ENCODE data around the gene TGFBR1. TPM values are rescaled to one million over a fixed set of nuclear protein-coding genes. Genes with fewer than 3 reads are reported as not detected.
A peak's percentile ranks its signal among the peaks of the same experiment; 100 is the strongest.

Gene TGFBR1
- total RNA-seq, 3 donors from 2014 or later = 14.6 to 19.6 (median 17.0) TPM

DNA sequence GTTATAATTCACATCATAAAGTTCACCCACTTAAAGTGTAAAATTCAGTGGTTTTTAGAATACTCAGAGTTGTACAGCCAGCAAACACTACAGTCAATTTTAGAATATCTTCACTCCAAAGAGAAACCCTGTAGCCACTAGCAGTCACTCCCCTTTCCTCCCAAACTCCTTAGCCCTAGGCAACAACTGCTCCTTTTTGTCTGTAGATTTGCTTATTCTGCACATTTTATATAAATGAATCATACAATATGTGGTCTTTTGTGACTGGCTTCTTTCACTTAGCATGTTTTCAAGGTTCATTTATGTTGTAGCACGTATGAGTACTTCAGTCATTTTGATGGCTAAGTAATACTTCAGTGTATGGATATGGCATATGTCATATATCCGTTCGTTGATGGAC, 38.7 kb downstream of the TGFBR1 start:
- no peak for ATAC-seq
- H3K9me3 Mint-ChIP-seq = no peaks in the 10 kb centered on the region
- peaks cover 18% of the 10 kb centered on the region for H3K4me1 Mint-ChIP-seq (ENCODE audit: low read depth)

DNA sequence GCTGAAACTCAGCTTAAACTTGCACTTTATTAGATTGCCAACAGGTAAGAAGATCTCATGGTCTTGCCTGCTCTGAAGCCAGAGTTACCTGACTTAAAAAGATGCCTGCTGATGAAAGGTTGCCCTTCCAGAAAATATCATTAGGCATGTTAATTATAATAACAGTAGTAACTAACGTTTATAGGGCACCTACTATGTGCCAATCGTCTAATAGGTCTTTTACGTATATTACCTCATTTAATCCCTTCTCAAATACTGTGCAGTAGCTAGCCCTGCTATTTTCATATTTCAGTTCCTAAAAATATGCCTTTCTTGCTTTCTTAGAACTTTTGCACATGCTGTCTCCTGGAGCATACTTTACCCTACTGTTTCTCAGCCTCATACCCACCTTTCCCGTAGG, 40.1 kb downstream of the TGFBR1 start:
- no peak for ATAC-seq
- no peak for DNase-seq
- peaks cover 45% of the 10 kb centered on the region for H3K36me3 Mint-ChIP-seq (ENCODE audit: insufficient read depth)
- H3K4me1 Mint-ChIP-seq (ENCODE audit: low read depth) = peaks cover 20% of the 10 kb centered on the region
- H3K27me3 Mint-ChIP-seq (ENCODE audit: low read depth) = no peaks in the 10 kb centered on the region
- H3K4me3 Mint-ChIP-seq = no peak overlapping the region
- H3K9me3 Mint-ChIP-seq = no peaks in the 10 kb centered on the region

More for the DNA sequence above, 38.7 kb downstream of the TGFBR1 start:
- H3K27me3 Mint-ChIP-seq (ENCODE audit: low read depth) = no peaks in the 10 kb centered on the region
- H3K36me3 Mint-ChIP-seq (ENCODE audit: insufficient read depth) = peaks cover 48% of the 10 kb centered on the region
- DNase-seq = no peak
- no peak overlapping the region for H3K4me3 Mint-ChIP-seq

DNA sequence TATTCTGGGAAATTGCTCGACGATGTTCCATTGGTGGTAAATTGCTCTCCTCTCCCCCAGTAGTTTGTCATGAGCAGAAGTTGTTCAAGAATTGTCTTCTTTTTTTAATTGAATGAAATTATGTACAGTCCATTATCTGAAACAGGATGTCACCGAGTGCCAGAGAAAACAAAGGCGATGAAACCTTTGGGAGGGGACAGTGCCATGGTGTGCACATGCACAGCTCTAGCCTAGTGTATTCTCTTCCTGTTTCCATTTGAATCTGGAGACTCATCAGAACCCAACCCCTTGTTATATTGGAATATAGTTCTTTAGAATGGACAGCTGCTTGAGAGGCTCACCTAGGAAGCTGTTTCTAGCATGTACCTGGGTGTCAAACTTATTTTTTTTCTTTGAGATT, 41.7 kb downstream of the TGFBR1 start:
- DNase-seq (no peak), ATAC-seq (no peak)
- no peak overlapping the region for H3K4me3 Mint-ChIP-seq
- H3K36me3 Mint-ChIP-seq (ENCODE audit: insufficient read depth) = peaks cover 47% of the 10 kb centered on the region
- H3K4me1 Mint-ChIP-seq (ENCODE audit: low read depth) = peaks cover 24% of the 10 kb centered on the region
- no peaks in the 10 kb centered on the region for H3K9me3 Mint-ChIP-seq
- H3K27me3 Mint-ChIP-seq (ENCODE audit: low read depth) = no peaks in the 10 kb centered on the region

DNA sequence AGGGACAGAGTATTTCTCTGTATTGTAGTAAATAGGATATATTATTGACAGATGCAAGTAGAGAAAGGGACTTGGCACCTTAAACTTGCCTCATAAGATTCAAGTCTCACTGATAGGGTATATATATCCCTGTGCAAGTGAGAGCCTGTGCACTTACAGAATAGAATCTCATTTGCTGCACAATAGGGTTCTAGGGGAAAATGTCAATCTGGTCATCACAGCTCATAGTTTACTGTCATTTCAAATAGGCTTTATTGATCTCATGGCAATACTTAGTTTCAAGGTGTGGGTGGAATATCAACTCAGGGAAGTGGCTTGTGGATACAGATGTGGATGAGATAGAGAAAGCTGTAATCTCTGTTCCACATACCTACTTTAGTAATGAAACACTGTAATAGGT, 42.3 kb downstream of the TGFBR1 start:
- ATAC-seq = no peak

DNA sequence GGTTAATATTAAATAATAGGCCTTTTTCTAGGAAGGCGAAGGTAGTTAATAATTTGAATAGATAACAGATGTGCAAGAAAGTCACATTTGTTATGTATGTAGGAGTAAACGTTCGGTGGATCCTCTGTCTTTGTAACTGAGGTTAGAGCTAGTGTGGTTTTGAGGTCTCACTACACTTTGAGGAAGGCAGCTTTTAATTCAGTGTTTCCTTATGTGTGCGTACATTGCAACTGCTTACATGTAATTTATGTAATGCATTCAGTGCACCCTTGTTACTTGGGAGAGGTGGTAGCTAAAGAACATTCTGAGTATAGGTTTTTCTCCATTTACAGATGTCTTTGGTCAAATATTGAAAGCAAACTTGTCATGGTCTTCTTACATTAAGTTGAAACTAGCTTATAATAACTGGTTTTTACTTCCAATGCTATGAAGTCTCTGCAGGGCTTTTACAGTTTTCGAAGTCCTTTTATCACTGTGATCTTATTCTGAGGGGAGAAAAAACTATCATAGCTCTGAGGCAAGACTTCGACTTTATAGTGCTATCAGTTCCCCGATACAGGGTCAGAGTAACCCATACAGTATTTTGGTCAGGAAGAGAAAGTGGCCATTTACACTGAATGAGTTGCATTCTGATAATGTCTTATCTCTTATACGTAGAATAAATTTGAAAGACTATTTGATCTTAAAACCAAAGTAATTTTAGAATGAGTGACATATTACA, 45.7 kb downstream of the TGFBR1 start:
- ATAC-seq = peak; percentile 59 to 71

More for the DNA sequence above, 42.3 kb downstream of the TGFBR1 start:
- H3K4me1 Mint-ChIP-seq (ENCODE audit: low read depth) = peaks cover 24% of the 10 kb centered on the region
- no peak overlapping the region for H3K4me3 Mint-ChIP-seq
- peaks cover 46% of the 10 kb centered on the region for H3K36me3 Mint-ChIP-seq (ENCODE audit: insufficient read depth)
- no peaks in the 10 kb centered on the region for H3K27me3 Mint-ChIP-seq (ENCODE audit: low read depth)
- no peaks in the 10 kb centered on the region for H3K9me3 Mint-ChIP-seq
- DNase-seq = no peak

DNA sequence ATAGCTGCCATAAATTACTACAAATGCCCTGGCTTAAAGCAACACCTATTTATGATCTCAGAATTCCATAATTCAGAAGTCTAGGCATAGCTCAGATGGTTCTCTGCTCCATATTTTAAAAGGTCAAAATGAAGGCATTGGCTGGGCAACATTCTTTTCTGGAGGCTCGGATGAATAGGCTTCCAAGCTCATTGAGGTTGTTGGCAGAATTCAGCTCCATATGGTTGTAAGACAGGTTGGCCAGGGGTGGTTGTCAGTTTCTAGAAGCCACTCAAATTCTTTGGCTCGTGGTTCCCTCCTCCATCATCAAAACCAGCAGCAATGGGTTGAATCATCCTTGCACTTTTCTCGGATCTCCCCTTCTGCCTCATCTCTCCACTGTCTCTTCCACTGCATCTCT, 49.4 kb downstream of the TGFBR1 start:
- DNase-seq (no peak), ATAC-seq (no peak)
- Mint-ChIP-seq H3K4me1 (ENCODE audit: low read depth) (peaks cover 14% of the 10 kb centered on the region), H3K4me3 (no peak overlapping the region), H3K36me3 (ENCODE audit: insufficient read depth) (peaks cover 14% of the 10 kb centered on the region), H3K9me3 (no peaks in the 10 kb centered on the region), H3K27me3 (ENCODE audit: low read depth) (no peaks in the 10 kb centered on the region)

More for the DNA sequence above, 45.7 kb downstream of the TGFBR1 start:
- peaks cover 24% of the 10 kb centered on the region for H3K4me1 Mint-ChIP-seq (ENCODE audit: low read depth)
- DNase-seq = no peak
- H3K9me3 Mint-ChIP-seq = no peaks in the 10 kb centered on the region
- H3K4me3 Mint-ChIP-seq = no peak overlapping the region
- no peaks in the 10 kb centered on the region for H3K27me3 Mint-ChIP-seq (ENCODE audit: low read depth)
- H3K36me3 Mint-ChIP-seq (ENCODE audit: insufficient read depth) = peaks cover 38% of the 10 kb centered on the region

DNA sequence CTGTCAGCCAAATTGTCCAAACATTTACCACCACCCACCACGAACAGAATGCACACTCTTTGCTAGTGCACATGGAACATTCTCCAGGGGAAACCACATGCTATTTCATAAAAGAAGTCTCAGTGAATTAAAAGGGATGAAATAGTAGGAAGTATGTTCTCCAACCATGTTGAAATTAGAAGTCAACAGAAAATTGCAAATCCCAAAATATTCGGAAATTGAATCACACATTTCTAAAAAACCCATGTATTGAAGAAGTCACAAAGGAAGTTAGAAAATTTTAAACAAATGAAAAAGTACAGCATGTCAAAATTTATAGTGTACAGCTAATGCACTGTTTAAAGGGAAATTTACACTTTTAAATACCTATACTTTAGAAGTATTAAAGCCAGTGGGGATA, 50.8 kb downstream of the TGFBR1 start:
- no peak for DNase-seq
- Mint-ChIP-seq H3K4me3 (no peak overlapping the region), H3K27me3 (ENCODE audit: low read depth) (no peaks in the 10 kb centered on the region), H3K9me3 (no peaks in the 10 kb centered on the region), H3K4me1 (ENCODE audit: low read depth) (peaks cover 5% of the 10 kb centered on the region), H3K36me3 (ENCODE audit: insufficient read depth) (peaks cover 13% of the 10 kb centered on the region)
- no peak for ATAC-seq

DNA sequence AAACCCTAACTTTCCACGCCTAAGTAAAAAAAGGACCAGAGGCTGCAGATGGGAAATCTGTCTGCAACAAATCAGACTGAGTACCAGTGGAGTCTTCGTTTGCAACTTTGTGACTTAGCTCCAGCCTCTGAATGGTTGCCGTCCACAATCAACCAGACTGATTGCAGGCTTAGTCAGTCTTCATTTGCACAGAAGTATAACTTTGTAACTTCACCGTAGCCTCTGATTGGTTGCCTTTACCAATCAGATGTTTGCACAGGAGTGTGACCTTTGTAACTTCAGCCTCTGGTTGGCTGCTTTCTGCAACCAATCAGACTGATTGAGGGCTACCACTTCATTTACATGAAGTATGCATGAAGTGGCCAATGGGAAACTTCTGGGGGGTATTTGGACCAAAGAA, 53.7 kb downstream of the TGFBR1 start:
- ATAC-seq = no peak
- Mint-ChIP-seq H3K4me3 (no peak overlapping the region), H3K27me3 (ENCODE audit: low read depth) (peaks cover 3% of the 10 kb centered on the region), H3K36me3 (ENCODE audit: insufficient read depth) (no peaks in the 10 kb centered on the region), H3K9me3 (no peaks in the 10 kb centered on the region), H3K4me1 (ENCODE audit: low read depth) (no peaks in the 10 kb centered on the region)
- no peak for DNase-seq

DNA sequence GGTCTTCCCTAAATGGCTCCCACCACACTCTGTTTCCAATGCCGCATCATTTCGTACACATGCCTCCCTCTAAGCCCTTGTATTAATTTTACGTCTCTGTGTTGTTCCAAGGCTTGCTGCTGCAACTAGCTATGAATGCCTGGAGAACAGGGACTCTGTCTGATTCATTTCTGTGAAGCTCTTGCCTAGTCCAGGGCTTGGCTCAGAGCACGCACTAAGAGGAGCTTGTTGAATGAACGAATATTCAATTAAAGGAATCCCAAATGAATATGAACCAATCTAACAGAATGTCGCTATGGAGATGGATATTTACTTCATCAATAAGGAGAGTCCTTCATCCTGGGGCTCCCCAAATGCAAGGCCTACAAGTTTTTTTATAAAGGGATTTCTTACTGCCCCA, 55.3 kb downstream of the TGFBR1 start:
- Mint-ChIP-seq H3K4me3 (no peak overlapping the region), H3K4me1 (ENCODE audit: low read depth) (no peaks in the 10 kb centered on the region), H3K9me3 (no peaks in the 10 kb centered on the region), H3K36me3 (ENCODE audit: insufficient read depth) (no peaks in the 10 kb centered on the region), H3K27me3 (ENCODE audit: low read depth) (peaks cover 3% of the 10 kb centered on the region)
- no peak for DNase-seq
- no peak for ATAC-seq

DNA sequence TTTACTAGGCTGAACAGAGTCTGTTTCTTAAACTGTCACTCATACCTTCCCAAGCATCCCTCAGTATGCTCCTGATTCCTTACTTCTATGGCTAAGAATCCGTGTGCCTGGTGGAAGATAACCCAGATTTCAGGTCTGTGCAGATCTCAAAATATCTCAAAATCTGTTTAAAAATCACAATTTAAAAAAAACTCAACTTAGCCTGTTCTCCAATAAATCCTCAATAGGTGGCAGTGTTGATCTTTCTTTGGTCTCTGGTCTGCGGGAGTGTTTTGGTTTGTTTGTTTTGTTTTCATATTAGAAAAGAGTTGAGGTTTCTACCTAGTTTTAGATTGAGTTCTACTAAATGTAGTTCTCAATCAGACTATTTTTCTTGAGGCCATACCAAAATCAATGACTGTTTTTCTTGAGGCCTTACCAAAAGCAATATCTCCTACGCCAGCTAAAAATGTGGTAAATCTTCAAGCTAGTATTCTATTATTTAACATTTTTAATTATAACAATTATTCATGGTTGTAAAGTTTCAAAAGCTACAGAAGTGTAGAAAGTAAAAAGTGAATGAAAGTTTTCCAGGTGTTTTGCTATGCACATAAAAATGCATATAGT, 57.9 kb downstream of the TGFBR1 start:
- peaks cover 3% of the 10 kb centered on the region for H3K27me3 Mint-ChIP-seq (ENCODE audit: low read depth)
- ATAC-seq (no peak), DNase-seq (no peak)

DNA sequence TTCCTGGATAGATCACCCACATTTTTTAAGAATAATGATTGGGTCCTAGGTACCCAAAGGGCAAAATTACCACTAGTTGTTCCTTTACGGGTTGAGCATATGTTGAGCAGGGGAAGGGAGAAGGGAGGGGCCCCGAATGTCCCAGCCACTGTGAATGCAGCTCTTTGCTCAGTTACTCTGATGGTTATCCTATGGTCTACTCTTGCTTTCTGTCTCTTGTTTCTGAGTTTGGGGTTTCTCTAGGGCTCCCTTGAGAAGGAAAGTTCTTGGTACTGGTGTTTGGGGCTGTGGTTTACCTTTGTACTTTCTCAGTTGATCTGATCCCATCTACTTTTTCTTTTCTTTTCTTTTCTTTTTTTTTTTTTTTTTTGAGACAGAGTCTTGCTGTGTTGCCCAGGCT, 61.2 kb downstream of the TGFBR1 start:
- peaks cover 7% of the 10 kb centered on the region for H3K4me1 Mint-ChIP-seq (ENCODE audit: low read depth)
- DNase-seq (no peak), ATAC-seq (no peak)
- no peak overlapping the region for H3K4me3 Mint-ChIP-seq
- no peaks in the 10 kb centered on the region for H3K36me3 Mint-ChIP-seq (ENCODE audit: insufficient read depth)
- H3K27me3 Mint-ChIP-seq (ENCODE audit: low read depth) = peaks cover 3% of the 10 kb centered on the region
- H3K9me3 Mint-ChIP-seq = no peaks in the 10 kb centered on the region

More for the DNA sequence above, 57.9 kb downstream of the TGFBR1 start:
- Mint-ChIP-seq H3K9me3 (no peaks in the 10 kb centered on the region), H3K4me1 (ENCODE audit: low read depth) (peaks cover 3% of the 10 kb centered on the region), H3K36me3 (ENCODE audit: insufficient read depth) (no peaks in the 10 kb centered on the region), H3K4me3 (no peak overlapping the region)

DNA sequence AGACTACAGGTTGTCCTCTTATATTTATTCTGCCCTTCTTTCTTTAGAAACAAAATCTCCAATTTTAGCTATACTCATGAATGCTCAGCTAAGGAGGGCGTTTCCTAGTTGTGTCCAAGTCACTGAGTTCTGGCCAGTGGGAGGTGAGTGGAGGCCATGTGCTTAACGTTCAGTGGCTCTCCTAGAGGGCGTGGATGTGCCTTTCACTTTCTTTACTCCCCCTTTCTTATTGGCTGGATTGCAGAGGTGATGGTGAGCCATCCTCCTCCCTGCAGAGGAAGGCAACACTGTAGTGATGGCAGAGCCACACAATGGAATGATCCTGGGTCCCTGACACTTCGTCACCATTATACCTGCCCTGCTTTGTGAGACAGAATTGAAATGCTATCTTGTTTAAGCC, 62.2 kb downstream of the TGFBR1 start:
- Mint-ChIP-seq H3K9me3 (no peaks in the 10 kb centered on the region), H3K4me1 (ENCODE audit: low read depth) (peaks cover 7% of the 10 kb centered on the region), H3K4me3 (no peak overlapping the region), H3K36me3 (ENCODE audit: insufficient read depth) (no peaks in the 10 kb centered on the region), H3K27me3 (ENCODE audit: low read depth) (peaks cover 3% of the 10 kb centered on the region)
- DNase-seq (no peak), ATAC-seq (peak; percentile 43 to 48)

DNA sequence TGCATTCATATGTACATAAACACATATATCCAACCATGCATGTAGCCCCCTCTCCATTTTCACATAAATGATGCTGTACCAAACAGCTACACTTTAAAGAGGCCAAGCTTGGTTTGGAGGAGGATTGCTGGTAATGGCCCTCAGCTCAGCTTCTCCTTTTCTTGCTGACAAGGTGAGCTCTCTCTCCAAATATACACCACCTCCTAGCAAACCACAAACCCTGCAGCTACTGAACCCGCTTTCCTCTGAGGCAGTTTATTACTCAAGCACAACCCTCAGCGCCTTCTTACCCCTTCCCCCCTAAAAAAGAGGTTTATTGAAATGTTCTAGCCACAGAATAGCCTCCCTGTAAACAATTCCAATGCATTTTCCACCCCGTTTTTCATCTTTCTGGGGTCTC, 62.8 kb downstream of the TGFBR1 start:
- Mint-ChIP-seq H3K4me1 (ENCODE audit: low read depth) (peaks cover 7% of the 10 kb centered on the region), H3K27me3 (ENCODE audit: low read depth) (peaks cover under 1% of the 10 kb centered on the region), H3K9me3 (no peaks in the 10 kb centered on the region), H3K4me3 (no peak overlapping the region), H3K36me3 (ENCODE audit: insufficient read depth) (no peaks in the 10 kb centered on the region)
- DNase-seq (no peak), ATAC-seq (no peak)

DNA sequence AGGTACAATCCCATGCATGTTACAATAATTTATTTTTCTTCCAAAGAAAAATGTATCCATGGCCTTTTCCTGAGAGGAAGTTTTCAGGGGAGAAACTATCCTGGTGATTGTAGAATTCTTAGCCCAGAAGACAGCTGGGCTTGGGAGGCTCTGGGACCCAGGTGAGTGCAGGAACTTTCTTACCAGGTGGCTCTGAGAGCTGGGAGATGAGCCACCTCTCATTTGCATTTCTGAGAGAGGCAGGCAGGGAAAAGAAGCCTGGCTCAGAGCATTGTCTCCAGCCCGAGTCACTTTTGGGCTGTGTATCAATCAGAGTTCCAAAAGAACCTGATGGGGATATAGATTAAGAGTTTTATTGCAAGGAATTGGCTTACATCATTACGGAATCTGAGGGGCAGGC, 64.2 kb downstream of the TGFBR1 start:
- H3K4me3 Mint-ChIP-seq = no peak overlapping the region
- DNase-seq (no peak), ATAC-seq (no peak)
- H3K27me3 Mint-ChIP-seq (ENCODE audit: low read depth) = no peaks in the 10 kb centered on the region
- no peaks in the 10 kb centered on the region for H3K36me3 Mint-ChIP-seq (ENCODE audit: insufficient read depth)
- peaks cover 7% of the 10 kb centered on the region for H3K4me1 Mint-ChIP-seq (ENCODE audit: low read depth)
- no peaks in the 10 kb centered on the region for H3K9me3 Mint-ChIP-seq

Measured in activated T-cell treated with anti-CD3 and anti-CD28 coated beads, Interleukin-2, amount 50 U/mL, for 4 hours (primary cell).